DOHH2 (cell line): Measurements from ENCODE around the gene ZMYM2.

Experiments
- CTCF ChIP-seq: fragments of 200-600 bp; sonication (generic); IDR thresholded peaks from one replicate; pipeline ENCODE4 v1.5.1; 2014; ENCODE audit warnings: antibody characterized with exemption, mild to moderate bottlenecking, low read depth, low read length; ENCODE audit not compliant: poor library complexity, severe bottlenecking
- EZH2phosphoT487 ChIP-seq: fragments of 200-600 bp; sonication (generic); IDR thresholded peaks from 2 replicates; pipeline ENCODE4 v1.6.1; 2017; ENCODE audit warnings: borderline replicate concordance, mild to moderate bottlenecking, antibody characterized with exemption, low read length, moderate library complexity, mixed read lengths

- no peak for TF ChIP-seq CTCF
- TF ChIP-seq EZH2phosphoT487 = no peak
Measured at GRCh38 chr13:19910336-19911072, 48.0 kb upstream of the ZMYM2 start.
